SH-SY5Y (cell line): ENCODE data around the gene ADSL.

ENCODE experiments used
- GATA2 ChIP-seq: IDR thresholded peaks from 2 replicates; pipeline ENCODE4 v1.6.1; 2011; ENCODE audit warnings: mild to moderate bottlenecking, low read depth, low read length
- GATA3 ChIP-seq: IDR thresholded peaks from 2 replicates; pipeline ENCODE4 v1.6.1; 2011; ENCODE audit warnings: low read depth, mild to moderate bottlenecking, low read length, moderate library complexity

The ADSL gene

DNA sequence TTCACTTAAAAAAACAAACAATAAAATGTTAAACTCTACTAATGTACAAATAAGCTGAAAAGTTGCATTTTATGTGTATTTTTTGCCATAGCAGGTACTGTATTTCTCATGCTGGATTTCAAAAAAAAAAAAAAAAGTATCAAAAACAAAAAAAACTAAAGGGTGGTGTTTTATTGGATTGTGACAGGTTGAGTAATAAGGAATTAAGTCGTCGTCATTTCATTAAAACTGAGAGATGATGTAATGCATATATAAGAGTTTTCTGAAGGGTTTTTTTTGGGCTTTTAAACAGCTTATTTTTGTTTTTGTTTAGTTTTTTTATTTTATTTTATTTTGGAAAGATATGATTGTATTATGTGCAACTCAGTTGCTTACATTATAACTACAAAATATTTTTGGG, 10.9 kb upstream of the ADSL start:
- TF ChIP-seq GATA2 (no peak), GATA3 (no peak)

DNA sequence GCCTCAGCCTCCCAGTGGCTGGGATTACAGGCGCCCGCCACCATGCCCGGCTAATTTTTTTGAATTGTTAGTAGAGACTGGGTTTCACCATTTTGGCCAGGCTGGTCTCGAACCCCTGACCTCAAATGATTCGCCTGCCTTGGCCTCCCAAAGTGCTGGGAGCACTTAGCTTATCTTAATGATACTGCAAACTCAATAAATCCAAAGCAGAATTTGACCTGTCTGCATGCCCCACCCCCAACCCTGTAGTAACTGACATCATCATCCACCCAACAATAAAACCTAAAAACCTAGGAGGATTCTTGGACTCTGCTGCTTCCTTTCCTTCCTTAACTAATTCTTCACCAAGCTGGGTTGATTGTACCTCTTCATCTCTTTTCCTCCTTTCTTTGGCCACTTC, 6.3 kb upstream of the ADSL start:
- TF ChIP-seq GATA3 (no peak), GATA2 (no peak)

DNA sequence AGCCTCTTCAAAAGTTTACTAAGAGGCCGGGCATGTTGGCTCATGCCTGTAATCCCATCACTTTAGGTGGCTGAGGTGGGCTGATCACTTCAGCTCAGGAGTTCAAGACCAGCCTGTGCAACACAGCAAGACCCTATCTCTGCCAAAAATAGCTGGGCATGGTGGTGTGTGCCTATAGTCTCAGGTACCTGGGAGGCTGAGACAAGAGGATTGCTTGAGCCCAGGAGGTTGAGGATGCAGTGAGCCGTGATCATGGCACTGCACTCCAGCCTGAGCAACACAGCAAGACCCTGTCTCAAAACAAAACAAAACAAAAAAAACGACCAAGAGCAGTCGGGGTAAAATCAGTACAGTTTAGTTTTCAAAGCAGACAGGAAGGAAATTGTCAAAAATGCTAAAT, 4.7 kb upstream of the ADSL start:
- TF ChIP-seq GATA3, result no peak
- TF ChIP-seq GATA2, result no peak

DNA sequence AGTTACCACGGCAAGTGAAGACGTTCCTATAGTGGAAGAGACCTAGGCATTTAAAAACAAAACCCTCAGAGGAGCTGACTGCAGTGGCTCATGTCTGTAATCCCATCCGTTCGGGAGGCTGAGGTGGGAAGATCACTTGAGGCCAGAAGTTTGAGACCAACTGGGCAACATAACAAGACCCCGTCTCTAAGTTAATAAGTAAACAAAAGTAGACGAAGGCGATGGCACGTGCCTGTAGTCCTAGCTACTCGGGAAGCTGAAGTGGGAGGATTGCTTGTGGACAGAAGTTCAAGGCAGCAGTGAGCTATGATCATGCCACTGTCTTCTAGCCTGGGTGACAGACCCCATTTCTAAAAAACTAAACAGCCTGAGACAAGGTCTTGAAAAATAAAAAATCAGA, 3.8 kb upstream of the ADSL start:
- TF ChIP-seq GATA2 (no peak), GATA3 (no peak)

DNA sequence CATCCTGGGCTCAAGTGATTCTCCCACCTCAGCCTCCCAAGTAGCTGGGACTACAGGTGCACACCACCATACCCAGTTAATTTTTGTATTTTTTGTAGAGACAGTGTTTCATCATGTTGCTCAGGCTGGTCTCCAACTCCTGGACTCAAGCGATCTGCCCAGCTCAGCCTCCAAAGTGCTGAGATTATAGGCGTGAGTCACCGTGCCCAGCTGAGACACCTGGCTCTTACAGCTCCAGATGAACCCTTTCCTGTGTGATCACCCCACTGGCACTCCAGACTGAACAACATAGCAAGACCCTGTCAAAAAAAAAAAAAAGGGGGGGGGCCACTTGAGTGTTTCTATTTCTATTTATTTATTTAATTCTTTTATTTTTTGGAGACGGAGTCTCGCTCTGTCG, 1.0 kb upstream of the ADSL start:
- TF ChIP-seq GATA2 (no peak), GATA3 (no peak)

DNA sequence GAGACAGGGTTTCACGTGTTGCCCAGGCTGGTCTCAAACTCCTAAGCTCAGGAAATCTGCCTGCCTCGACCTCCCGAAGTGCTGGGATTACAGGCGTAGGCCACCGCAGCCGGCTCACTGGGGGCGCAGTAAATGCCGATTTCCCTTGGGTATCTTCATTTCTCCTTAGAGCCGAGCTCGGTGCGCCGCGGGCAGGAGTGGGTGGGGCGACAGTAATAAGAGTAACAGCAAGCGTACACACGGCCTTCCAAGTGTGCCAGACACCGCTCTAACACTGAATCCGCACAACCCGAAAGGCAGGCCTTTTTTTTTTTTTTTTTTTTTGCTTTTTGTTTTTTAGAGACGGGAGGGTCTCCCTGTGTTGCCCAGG, 500 bp upstream of the ADSL start:
- no peak for TF ChIP-seq GATA2
- TF ChIP-seq GATA3, result no peak

DNA sequence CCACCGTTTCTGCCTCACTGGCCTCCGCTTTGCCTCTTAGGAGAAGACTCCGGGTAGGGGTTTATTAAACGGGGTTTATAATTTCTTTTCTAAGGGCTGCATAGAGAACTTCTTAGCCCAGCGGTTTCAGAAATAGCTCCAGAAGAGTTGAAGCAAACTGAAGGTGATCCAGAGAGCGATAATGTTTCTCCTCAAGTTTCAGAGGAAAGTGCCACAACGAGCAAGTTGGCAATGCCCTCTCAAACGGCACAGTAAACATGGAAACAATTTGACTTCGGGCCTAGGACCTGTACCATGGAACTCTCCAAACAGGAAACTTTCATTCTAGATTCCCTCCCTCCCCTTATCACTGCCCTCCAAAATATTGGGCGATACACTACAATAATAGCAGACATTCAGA, 1.0 kb downstream of the ADSL start:
- no peak for TF ChIP-seq GATA3
- no peak for TF ChIP-seq GATA2

DNA sequence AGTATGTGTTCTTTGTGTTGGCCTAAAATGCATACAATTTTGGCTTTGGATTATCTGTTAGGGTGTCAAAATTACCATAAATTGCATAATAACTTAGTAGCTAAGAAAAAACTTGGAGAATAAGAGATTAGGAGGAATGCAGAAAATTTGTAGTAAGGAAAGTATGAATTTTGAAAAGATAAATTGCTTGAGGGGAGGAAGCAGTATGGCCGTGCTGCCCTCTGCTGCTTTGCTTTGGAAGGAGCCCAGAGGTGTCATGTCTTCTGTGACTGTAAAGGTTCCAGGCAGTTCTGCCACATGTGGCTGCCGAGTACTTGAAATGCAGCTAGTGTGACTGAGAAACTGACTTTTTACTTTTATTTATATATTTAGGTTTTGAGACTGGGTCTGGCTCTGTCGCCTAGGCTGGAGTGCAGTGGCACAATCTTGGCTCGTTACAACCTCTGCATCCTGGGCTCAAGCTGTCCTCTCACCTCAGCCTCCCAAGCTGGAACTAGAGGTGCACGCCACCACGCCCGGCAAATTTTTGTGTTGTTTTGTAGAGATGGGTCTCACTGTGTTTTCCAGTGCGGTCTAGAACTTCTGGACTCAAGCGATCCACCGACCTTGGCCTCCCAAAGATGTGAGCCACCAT, 1.8 kb downstream of the ADSL start:
- TF ChIP-seq GATA2, result no peak
- no peak for TF ChIP-seq GATA3

DNA sequence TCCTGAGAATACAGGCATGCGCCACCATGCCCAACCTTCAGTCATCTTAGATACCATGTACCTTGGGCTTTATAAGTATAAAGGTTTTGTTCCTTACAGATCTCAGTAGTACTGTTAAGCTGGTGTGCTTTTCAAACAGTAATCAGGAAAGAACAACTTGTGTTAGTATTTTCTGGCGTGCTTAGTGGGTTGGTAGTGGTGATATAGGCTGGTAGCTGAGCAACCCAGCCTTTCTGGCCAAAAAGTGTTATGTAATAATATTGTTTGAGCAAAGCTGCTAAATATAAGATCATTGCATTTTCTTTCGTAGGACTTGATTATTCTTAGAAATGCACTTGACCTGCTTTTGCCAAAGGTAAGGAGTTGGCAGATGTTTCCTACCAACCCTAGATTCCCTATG, 6.5 kb downstream of the ADSL start:
- no peak for TF ChIP-seq GATA3
- TF ChIP-seq GATA2, result no peak

DNA sequence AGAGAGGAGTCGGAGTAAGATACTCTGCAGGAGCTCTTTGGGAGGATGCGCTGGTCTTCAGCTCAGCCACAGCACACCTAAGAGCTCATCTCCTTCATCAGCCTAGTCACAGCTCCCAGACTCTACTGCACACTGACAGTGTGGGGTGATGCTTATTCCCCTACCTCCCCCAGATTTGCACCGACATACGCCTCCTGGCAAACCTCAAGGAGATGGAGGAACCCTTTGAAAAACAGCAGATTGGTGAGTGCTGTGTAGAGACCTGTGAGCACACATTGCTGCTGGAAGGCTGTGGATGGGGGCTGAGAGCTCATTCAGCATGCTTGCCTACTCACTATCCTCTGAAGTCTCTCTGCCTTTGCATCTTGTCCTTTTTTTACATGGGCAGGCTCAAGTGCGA, 14.8 kb downstream of the ADSL start:
- TF ChIP-seq GATA3 (no peak), GATA2 (no peak)

DNA sequence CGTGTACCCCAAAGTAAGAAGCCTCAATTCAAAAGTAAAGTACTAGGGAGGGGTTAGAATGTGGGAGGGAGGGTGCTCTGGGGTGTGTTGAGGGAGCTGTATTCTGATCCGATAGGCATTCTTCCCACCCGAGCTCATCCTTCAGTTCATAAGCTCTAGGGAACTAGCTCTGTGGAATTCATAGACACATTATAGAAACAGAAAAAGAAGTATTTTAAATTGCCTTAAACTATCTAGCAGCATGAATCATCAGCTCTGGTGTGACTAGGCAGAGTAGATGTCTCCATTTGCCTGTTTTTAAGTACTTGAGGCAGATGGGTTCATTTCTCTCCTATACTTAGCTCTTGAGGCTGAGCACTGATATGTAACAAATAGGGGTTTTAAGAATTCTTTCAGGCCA, 16.8 kb downstream of the ADSL start:
- no peak for TF ChIP-seq GATA2
- TF ChIP-seq GATA3, result no peak

DNA sequence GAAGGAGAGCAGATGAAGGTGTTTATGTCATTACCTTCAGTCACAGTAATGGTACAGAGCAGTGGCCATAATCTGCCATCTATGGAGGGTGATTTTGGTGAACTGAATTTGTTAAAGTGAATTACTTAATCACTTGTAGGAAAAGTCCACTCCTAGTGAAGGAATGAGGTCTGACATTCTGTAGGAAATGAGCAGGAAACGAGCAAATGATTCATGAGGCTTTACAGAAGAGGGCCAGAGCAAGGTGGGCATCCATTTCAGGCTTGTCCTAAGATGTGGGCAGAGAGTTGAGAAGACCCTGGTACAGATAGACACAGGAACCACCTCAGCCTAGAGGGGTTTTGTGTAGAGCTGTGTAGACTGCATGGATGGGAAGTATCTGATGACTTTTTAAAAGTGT, 18.1 kb downstream of the ADSL start:
- TF ChIP-seq GATA2 (no peak), GATA3 (no peak)

DNA sequence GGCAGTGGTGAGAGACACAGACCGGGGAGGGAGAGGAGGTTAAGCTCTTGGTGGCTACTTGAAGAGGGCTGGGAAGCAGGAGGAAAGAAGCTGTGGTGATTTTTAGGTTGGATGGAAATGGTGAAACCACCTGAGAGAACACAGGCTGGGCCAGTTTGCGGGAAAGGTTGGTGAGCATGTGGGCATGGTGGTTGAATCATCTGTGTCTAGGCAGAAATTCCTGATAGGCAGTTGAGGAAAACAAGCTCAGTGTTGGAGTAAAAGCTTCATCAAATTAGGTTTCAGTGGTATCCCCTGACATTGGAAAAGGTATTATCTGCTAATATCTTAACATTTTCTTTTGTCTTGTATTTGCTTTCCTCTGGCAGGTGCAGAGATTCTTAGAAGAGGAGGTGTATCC, 19.8 kb downstream of the ADSL start:
- TF ChIP-seq GATA3 (no peak), GATA2 (no peak)

DNA sequence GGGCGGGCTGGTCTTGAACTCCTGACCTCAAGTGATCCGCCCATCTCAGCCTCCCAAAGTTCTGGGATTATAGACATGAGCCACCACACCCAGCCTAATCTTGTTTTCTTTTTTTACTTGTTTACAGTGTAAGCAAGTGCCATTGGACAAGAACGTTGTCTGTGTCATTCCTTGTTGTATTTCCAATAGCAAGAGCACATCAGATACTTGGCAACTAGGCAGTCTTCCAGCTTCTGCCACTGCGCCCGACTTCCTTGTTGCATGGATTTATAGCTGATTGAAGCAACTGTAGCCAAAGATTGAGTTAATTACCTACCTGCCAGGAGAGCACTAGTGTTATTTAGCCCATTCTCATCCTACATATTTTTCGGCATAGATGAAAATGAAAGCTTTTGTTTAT, 21.0 kb downstream of the ADSL start:
- TF ChIP-seq GATA3, result no peak
- no peak for TF ChIP-seq GATA2

DNA sequence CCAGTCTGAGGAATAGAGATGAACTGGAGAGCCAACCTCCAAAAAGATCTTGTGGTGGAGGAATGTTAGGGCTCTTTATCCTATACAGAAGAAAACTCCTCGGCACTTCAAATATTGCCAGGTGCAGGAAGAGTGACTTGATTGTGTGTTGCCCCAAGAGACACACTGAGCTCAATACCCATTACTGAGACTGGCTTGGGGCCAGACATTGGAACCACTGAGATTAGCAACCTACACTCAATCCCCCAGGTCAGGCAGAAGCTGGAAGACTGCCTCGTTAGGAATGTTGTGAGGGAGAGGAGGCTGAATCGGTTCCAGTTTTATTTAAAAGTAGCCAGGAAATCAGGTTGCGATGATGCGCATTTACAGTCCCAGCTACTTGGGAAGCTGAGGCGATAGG, 21.7 kb downstream of the ADSL start:
- TF ChIP-seq GATA2 (no peak), GATA3 (no peak)

DNA sequence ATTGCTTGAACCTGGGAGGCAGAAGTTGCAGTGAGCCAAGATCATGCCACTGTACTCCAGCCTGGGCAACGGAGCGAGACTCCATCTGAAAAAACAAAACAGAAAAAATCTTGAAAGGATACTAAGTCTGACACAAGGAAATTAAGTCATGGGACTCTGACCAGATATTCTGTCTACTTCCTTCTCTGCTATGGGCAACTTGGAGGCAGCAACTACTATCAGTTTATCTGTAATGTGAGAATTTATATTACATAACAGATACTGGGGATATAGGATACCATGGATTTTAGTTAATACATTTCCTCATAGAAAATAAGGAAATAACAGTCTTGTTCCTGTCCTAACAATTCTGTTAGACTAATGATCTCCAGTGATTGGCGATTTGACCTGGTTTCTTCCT, 22.5 kb downstream of the ADSL start:
- TF ChIP-seq GATA2 (no peak), GATA3 (no peak)

DNA sequence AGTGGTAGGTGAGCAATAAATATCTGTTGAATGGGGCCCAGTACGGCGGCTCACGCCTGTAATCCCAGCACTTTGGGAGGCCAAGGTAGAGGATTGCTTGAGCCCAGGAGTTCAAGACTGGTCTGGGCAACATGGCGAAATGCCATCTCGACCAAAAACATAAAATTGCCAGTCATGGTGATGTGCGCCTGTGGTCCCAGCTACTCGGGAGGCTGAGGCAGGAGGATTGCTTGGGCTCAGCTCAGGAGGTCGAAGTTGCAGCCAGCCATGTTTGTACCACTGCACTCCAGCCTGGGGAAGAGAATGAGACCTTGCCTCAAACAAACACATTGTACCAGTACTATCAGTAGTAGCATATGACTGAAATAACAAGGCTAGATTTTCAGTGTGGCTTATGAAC, 28.3 kb downstream of the ADSL start:
- TF ChIP-seq GATA3 (no peak), GATA2 (no peak)
